ENCODE results near the gene SFTPA1.
"Not testable (repeated sequence)": the region's sequence is repeated elsewhere in the genome, so short reads cannot be mapped to it uniquely, and the experiment has no call there.

SFTPA1 gene

GRCh38 chr10:79616164-79616563 lies 5.4 kb downstream of the SFTPA1 start:
- no peak overlapping the region for H3K4me2 ChIP-seq
- H3K4me3 ChIP-seq (IDR thresholded peaks at IDR 0.05; ENCODE audit: insufficient read depth, low read depth, low read length), result no peak overlapping the region
- no peaks in the 10 kb centered on the region for H3K27me3 ChIP-seq (ENCODE audit: insufficient read depth, low read depth)
- H3K9ac ChIP-seq, result no peak overlapping the region
- H3K27ac ChIP-seq, result no peak overlapping the region
- H2AFZ ChIP-seq (ENCODE audit: low read depth), result no peak overlapping the region
- H3K4me1 ChIP-seq (ENCODE audit: low read depth, poor library complexity, severe bottlenecking), result no peaks in the 10 kb centered on the region
- no peaks in the 10 kb centered on the region for H4K20me1 ChIP-seq (ENCODE audit: insufficient read depth)
- no peaks in the 10 kb centered on the region for H3K79me2 ChIP-seq (ENCODE audit: insufficient read depth, low read depth)
- no peak for TF ChIP-seq CTCF (conservative IDR thresholded peaks at IDR 0.05; ENCODE audit: low read depth, low read length)
- no peaks in the 10 kb centered on the region for H3K36me3 ChIP-seq (ENCODE audit: insufficient read depth)

- not testable (repeated sequence) for H3K79me2 ChIP-seq (ENCODE audit: insufficient read depth, low read depth); H4K20me1 ChIP-seq (ENCODE audit: insufficient read depth); H3K27ac ChIP-seq; H3K4me3 ChIP-seq (IDR thresholded peaks at IDR 0.05; ENCODE audit: insufficient read depth, low read depth, low read length); H3K4me1 ChIP-seq (ENCODE audit: low read depth, poor library complexity, severe bottlenecking); H3K36me3 ChIP-seq (ENCODE audit: insufficient read depth); H3K4me2 ChIP-seq; H3K9ac ChIP-seq; H3K27me3 ChIP-seq (ENCODE audit: insufficient read depth, low read depth); H2AFZ ChIP-seq (ENCODE audit: low read depth)
These were observed 12.9 kb downstream of the SFTPA1 start for GRCh38 chr10:79623663-79624062.

- Histone ChIP-seq H3K27ac (no peak overlapping the region), H3K4me1 (ENCODE audit: low read depth, poor library complexity, severe bottlenecking) (no peaks in the 10 kb centered on the region), H3K4me2 (no peak overlapping the region), H3K79me2 (ENCODE audit: insufficient read depth, low read depth) (no peaks in the 10 kb centered on the region), H3K27me3 (ENCODE audit: insufficient read depth, low read depth) (no peaks in the 10 kb centered on the region), H2AFZ (ENCODE audit: low read depth) (no peak overlapping the region), H3K9ac (no peak overlapping the region), H3K4me3 (IDR thresholded peaks at IDR 0.05; ENCODE audit: insufficient read depth, low read depth, low read length) (no peak overlapping the region), H3K36me3 (ENCODE audit: insufficient read depth) (no peaks in the 10 kb centered on the region), H4K20me1 (ENCODE audit: insufficient read depth) (no peaks in the 10 kb centered on the region)
- no peak for TF ChIP-seq CTCF (conservative IDR thresholded peaks at IDR 0.05; ENCODE audit: low read depth, low read length)
These were observed 16.3 kb downstream of the SFTPA1 start for GRCh38 chr10:79627075-79627474.

- Histone ChIP-seq H3K4me2 (no peak overlapping the region), H2AFZ (ENCODE audit: low read depth) (no peak overlapping the region), H3K27ac (no peak overlapping the region), H3K27me3 (ENCODE audit: insufficient read depth, low read depth) (no peaks in the 10 kb centered on the region), H3K36me3 (ENCODE audit: insufficient read depth) (no peaks in the 10 kb centered on the region), H4K20me1 (ENCODE audit: insufficient read depth) (no peaks in the 10 kb centered on the region), H3K9ac (no peak overlapping the region), H3K4me1 (ENCODE audit: low read depth, poor library complexity, severe bottlenecking) (no peaks in the 10 kb centered on the region), H3K79me2 (ENCODE audit: insufficient read depth, low read depth) (no peaks in the 10 kb centered on the region), H3K4me3 (IDR thresholded peaks at IDR 0.05; ENCODE audit: insufficient read depth, low read depth, low read length) (no peak overlapping the region)
- TF ChIP-seq CTCF (conservative IDR thresholded peaks at IDR 0.05; ENCODE audit: low read depth, low read length), result no peak
These were observed 17.3 kb downstream of the SFTPA1 start for GRCh38 chr10:79628083-79628482.

- no peak for TF ChIP-seq CTCF (conservative IDR thresholded peaks at IDR 0.05; ENCODE audit: low read depth, low read length)
- no peak overlapping the region for H2AFZ ChIP-seq (ENCODE audit: low read depth)
- no peak overlapping the region for H3K27ac ChIP-seq
- H3K27me3 ChIP-seq (ENCODE audit: insufficient read depth, low read depth), result no peaks in the 10 kb centered on the region
- H3K4me3 ChIP-seq (IDR thresholded peaks at IDR 0.05; ENCODE audit: insufficient read depth, low read depth, low read length), result no peak overlapping the region
- H3K4me2 ChIP-seq, result no peak overlapping the region
- no peaks in the 10 kb centered on the region for H4K20me1 ChIP-seq (ENCODE audit: insufficient read depth)
- H3K79me2 ChIP-seq (ENCODE audit: insufficient read depth, low read depth), result no peaks in the 10 kb centered on the region
- H3K36me3 ChIP-seq (ENCODE audit: insufficient read depth), result no peaks in the 10 kb centered on the region
- no peak overlapping the region for H3K9ac ChIP-seq
- H3K4me1 ChIP-seq (ENCODE audit: low read depth, poor library complexity, severe bottlenecking), result no peaks in the 10 kb centered on the region
These were observed 18.5 kb downstream of the SFTPA1 start for GRCh38 chr10:79628988-79629954.
